ENCODE results near the gene ZMYND8. TPM values are rescaled to one million over a fixed set of nuclear protein-coding genes. Genes with fewer than 3 reads are reported as not detected.

Gene ZMYND8
- total and polyA plus RNA-seq, 2 of the 4 experiments (the other 2 are of a cell fraction) = 24.0 to 28.2 TPM

DNA sequence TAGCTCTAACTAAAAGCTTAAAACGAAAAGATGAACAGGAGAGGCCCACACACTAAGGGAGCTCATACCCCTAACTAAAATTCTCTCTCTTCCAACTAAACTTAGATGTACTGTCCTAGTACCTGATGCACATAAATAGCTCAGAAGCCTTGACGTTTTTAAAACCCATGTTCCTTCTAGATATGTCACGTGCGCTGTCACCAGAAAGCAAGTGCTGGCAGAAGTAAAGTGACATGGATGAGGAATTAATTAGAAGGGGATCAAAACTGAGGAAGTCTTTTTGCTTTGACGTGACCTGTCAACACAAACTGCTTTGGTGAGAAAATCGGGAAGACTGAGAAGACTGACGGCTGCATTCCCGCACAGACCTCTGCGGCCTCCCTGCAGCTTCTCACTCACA lies 142.5 kb downstream of the ZMYND8 start:
- H3K56ac ChIP-seq (ENCODE audit: extremely low read depth, insufficient read depth, low read length) = no peak overlapping the region
- H3K4ac ChIP-seq (ENCODE audit: low read depth, low read length) = no peak overlapping the region
- H2BK20ac ChIP-seq (ENCODE audit: low read depth, low read length) = no peak overlapping the region
- H3K4me2 ChIP-seq (ENCODE audit: low read depth, low read length) = no peak overlapping the region
- no peak overlapping the region for H2AFZ ChIP-seq (replicated peaks; ENCODE audit: low read length, poor library complexity)
- H3K27ac ChIP-seq (ENCODE audit: insufficient read depth, low read length) = no peak overlapping the region
- H3K79me1 ChIP-seq (ENCODE audit: low read depth in 1 of 2, low read length in 2 of 2) = peaks cover 31 to 58% of the 10 kb centered on the region in 2 experiments; a peak in 3 of 4 replicates
- no peak for TF ChIP-seq CEBPB (IDR thresholded peaks at IDR 0.05; ENCODE audit: low read depth, low read length)
- TF ChIP-seq, protein P1, sequence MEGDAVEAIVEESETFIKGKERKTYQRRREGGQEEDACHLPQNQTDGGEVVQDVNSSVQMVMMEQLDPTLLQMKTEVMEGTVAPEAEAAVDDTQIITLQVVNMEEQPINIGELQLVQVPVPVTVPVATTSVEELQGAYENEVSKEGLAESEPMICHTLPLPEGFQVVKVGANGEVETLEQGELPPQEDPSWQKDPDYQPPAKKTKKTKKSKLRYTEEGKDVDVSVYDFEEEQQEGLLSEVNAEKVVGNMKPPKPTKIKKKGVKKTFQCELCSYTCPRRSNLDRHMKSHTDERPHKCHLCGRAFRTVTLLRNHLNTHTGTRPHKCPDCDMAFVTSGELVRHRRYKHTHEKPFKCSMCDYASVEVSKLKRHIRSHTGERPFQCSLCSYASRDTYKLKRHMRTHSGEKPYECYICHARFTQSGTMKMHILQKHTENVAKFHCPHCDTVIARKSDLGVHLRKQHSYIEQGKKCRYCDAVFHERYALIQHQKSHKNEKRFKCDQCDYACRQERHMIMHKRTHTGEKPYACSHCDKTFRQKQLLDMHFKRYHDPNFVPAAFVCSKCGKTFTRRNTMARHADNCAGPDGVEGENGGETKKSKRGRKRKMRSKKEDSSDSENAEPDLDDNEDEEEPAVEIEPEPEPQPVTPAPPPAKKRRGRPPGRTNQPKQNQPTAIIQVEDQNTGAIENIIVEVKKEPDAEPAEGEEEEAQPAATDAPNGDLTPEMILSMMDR (conservative IDR thresholded peaks at IDR 0.05; ENCODE audit: low read depth, low read length) = no peak
- no peak for TF ChIP-seq MXI1 (IDR thresholded peaks at IDR 0.05; ENCODE audit: borderline replicate concordance, low read depth, low read length)
- TF ChIP-seq MAZ (IDR thresholded peaks at IDR 0.05; ENCODE audit: borderline replicate concordance, low read depth, low read length) = no peak
- peaks cover 2% of the 10 kb centered on the region; the same call in 1 of the 2 replicates for H3K4me1 ChIP-seq (ENCODE audit: control insufficient read depth, insufficient read depth, low read length)
- intact Hi-C loops (cut with micrococcal nuclease) (no loop called here), in situ Hi-C loops (cut with MboI; ENCODE audit: low sequenced_read_pairs) (no loop called here), dilution Hi-C loops (cut with HindIII; ENCODE audit: low sequenced_read_pairs, unreplicated experiment) (no loop called here)
- no peak overlapping the region for H3K23ac ChIP-seq (ENCODE audit: low read depth, low read length)
- WGBS, 2 experiments (ENCODE audit: extremely low coverage in 2 of 2, insufficient read length in 1 of 2) = 86% methylated on average over 6 of the region's 9 CpGs; no CpG with 5 or more reads in 1 of the 2 experiments
- H3K36me3 ChIP-seq (ENCODE audit: control insufficient read depth, insufficient read depth, low read length) = peaks cover 60% of the 10 kb centered on the region
- no peak overlapping the region for H4K91ac ChIP-seq (ENCODE audit: insufficient read depth, low read depth, low read length)
- POLR2A ChIA-PET (ENCODE audit: unreplicated experiment) = interaction anchor here (0.5 kb wide), 1 partner anchor 104 kb away, joined by 3 read pairs; no protein-coding TSS in a partner anchor
- no peaks in the 10 kb centered on the region for H3K9me3 ChIP-seq (ENCODE audit: control insufficient read depth, insufficient read depth, low read length)
- H3K14ac ChIP-seq (replicated peaks; ENCODE audit: low read depth, low read length) = no peak overlapping the region
- H3K18ac ChIP-seq (ENCODE audit: low read depth, low read length) = no peak overlapping the region
- H3K4me3 ChIP-seq (ENCODE audit: insufficient read depth, low read depth, low read length) = no peak overlapping the region
- BruUV-seq (replicated peaks) = no TSS peak
- H4K5ac ChIP-seq (ENCODE audit: low read depth, low read length) = no peak overlapping the region
- no peak overlapping the region for H4K8ac ChIP-seq (ENCODE audit: low read depth in 2 of 2, low read length in 2 of 2)
- no peaks in the 10 kb centered on the region; the same call in 1 of the 2 replicates for H4K20me1 ChIP-seq (ENCODE audit: insufficient read depth, low read length)
- no peak for ATAC-seq (ENCODE audit: low read depth)
- no peaks in the 10 kb centered on the region for H3K27me3 ChIP-seq (ENCODE audit: control insufficient read depth, insufficient read depth, low read length)
- H2AK9ac ChIP-seq (replicated peaks; ENCODE audit: low read depth, low read length, poor library complexity) = no peak overlapping the region
- H3K9ac ChIP-seq (ENCODE audit: low read depth, low read length) = no peak overlapping the region
- H2BK120ac ChIP-seq (ENCODE audit: low read depth, low read length) = no peak overlapping the region
- H3K9me1 ChIP-seq (ENCODE audit: insufficient read depth, low read length) = peaks cover 17% of the 10 kb centered on the region
- no peak overlapping the region for H2BK15ac ChIP-seq (ENCODE audit: low read depth, low read length)
- H2BK5ac ChIP-seq (ENCODE audit: low read depth, low read length, poor library complexity, severe bottlenecking) = no peak overlapping the region
- no peak overlapping the region for H2AK5ac ChIP-seq (ENCODE audit: low read depth, low read length)
- no peak for DNase-seq
- CTCF ChIA-PET = interaction anchor here (0.9 to 1.3 kb wide), 2 partner anchors 18 to 170 kb away, joined by 3 read pairs; no protein-coding TSS in a partner anchor

Measured in IMR-90 (cell line).